GM21619 (cell line): Measurements from ENCODE around the gene NRM.
A peak's percentile ranks its signal among the peaks of the same experiment; 100 is the strongest.
"Not testable (repeated sequence)": the region's sequence is repeated elsewhere in the genome, so short reads cannot be mapped to it uniquely, and the experiment has no call there.

Experiments
- ATAC-seq: cut with Tn5 transposase; IDR thresholded peaks from one replicate; pipeline ENCODE4 v1.9.1; 2021; ENCODE audit not compliant: unreplicated experiment

The NRM gene, protein sequence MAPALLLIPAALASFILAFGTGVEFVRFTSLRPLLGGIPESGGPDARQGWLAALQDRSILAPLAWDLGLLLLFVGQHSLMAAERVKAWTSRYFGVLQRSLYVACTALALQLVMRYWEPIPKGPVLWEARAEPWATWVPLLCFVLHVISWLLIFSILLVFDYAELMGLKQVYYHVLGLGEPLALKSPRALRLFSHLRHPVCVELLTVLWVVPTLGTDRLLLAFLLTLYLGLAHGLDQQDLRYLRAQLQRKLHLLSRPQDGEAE

GRCh38 chr6:30690403-30691207, at the start of gene NRM:
NRM (minus strand) TSS chr6:30690984; CDS start chr6:30690974, 10 bp downstream.
- ATAC-seq, result peak; percentile 21

DNA sequence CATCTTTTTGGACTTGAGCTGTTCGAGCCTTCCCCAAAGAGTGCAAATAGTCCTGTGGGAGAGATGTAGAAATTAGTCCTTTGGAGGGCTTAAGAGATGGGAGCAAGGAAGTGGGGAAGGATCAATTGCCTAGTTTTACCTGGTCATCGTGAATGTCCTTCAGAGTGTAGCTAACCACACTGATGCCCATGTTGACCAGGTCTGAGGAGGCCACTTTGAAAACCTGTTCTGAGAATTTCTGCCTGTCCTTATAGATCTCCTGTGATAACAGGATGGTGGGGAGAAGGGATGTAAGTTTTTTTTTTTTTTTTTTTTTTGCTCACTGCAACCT, 49.7 kb upstream of the NRM start:
- no peak for ATAC-seq

GRCh38 chr6:30738532-30738931, 47.7 kb upstream of the NRM start:
- ATAC-seq, result no peak

DNA sequence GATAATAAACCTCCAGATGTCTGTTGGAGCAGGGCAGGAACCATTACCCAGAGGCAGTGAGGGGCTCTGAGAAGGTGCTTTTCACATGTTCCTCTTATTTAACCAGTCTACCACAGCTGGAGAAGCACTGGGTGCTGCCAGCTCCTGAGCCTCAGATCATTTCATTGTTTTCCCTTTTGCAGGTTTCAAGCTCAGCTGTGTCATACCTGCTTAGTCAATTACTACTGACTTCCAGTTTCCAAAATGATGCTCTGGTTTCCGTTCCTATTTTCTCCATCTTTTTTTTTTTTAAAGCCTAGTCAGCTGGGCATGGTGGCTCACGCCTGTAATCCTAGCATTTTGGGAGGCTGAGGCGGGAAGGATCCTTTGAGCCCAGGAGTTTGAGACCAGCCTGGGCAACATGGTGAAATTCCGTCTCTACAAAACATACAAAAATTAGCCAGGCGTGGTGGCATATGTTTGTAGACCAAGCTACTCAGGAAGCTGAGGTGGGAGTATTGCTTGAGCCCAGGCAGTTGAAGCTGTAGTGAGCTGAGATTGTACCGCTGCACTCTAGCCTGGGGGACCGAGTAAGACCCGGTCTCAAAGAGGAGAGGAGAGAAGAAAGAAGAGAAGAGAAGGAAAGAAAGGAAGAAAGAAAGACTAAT, 45.0 kb upstream of the NRM start:
- ATAC-seq, result no peak

GRCh38 chr6:30732237-30732943, 41.6 kb upstream of the NRM start:
- ATAC-seq, result no peak

DNA sequence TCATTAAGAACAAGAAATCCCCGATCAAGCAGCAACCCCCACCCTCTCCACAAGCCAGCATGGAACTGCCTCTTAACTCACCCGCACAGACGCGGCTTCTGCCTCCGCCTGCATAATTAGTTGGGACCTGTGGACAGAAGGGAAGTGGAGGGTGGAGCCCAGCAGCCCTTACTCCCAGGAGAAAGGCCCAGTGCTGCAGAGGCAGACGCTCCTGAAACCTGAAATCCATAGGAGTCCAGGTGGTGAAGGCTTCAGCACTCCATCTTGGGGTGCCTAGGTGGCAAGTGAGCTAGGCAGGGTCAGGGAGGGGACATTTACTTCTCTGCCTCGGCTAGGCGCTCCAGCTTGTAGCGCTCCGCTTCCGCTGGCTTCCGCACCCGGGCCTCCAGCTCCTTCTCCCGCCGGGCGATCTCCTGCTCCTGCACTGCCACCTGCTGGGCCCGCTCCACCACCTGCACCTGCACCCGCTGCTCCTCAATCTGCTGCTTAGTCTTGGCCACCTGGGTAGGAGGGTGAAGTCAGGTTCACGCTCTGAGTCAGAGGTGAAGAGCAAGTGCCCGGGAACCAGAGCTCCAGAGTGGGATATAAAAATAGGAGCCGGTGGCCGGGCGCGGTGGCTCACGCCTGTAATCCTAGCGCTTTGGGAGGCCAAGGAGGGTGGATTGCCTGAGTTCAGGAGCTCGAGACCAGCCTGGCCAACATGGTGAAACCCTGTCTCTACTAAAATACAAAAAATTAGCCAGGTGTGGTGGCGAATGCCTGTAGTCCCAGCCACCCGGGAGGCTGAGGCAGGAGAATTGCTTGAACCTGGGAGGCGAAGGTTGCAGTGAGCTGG, 40.0 kb upstream of the NRM start:
- ATAC-seq, result peak; percentile 53

DNA sequence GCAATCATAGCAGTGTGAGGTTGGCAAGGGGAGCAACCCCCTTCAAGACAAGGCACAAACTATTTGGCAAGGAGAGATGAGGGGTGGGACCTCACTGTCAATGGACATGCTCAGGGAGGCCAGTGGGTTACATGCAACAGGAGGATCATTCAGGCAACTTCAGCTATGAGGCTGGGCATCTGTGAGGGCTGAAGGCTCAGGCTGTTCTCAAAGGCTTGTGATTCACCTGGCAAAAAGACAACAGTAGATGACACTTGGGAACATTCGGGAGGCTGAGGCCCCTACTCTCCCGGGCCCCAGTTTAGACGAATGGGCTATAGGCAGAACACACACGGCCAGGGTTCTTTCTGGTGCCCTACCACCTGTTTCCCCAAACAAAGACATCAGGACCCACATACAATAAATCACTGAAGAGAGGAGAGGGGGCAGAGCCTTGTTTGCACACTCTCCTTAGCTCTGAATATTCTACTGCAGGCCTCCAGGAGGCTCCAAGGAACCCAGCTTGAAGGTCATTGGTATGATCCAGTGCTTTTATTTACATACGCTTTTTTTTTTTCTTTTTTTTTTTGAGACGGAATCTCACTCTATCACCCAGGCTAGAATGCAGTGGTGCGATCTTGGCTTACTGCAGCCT, 37.3 kb upstream of the NRM start:
- no peak for ATAC-seq

DNA sequence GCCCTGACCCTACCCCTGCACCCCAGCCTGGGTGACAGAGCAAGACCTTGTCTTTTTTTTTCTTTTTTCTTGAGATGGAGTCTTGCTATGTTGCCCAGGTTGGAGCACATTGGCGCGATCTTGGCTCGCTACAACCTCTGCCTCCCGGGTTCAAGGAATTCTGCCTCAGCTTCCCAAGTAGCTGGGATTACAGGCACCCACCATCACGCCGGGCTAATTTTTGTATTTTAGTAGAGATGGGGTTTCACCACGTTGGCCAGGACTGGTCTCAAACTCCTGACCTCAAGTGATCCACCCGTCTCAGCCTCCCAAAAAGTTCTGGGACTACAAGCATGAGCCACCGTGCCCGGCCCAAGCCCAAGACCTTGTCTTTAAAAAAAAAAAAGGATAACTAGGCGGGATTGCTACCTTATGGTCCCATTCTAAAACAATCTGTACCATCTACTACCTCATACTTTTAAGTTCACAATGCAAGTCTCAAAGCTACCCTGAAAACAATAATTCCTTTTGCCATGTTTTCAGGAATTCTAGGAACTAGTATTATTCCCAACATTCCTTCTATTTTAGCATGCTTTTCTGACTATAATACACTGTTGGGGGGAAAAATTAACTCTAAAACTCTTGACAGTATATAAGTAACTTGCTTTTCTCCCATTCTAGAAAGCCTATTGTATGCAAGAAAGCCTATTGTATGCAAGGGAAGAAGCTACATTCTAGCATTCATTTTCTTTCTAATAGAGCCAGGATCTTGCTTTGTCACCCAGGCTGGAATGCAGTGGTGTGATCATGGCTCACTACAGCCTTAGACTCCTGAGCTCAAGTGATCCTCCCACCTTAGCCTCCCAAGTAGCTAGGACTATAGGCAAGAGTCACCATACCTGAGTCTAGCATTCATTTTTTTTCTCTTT, 36.0 kb upstream of the NRM start:
- ATAC-seq, result no peak

DNA sequence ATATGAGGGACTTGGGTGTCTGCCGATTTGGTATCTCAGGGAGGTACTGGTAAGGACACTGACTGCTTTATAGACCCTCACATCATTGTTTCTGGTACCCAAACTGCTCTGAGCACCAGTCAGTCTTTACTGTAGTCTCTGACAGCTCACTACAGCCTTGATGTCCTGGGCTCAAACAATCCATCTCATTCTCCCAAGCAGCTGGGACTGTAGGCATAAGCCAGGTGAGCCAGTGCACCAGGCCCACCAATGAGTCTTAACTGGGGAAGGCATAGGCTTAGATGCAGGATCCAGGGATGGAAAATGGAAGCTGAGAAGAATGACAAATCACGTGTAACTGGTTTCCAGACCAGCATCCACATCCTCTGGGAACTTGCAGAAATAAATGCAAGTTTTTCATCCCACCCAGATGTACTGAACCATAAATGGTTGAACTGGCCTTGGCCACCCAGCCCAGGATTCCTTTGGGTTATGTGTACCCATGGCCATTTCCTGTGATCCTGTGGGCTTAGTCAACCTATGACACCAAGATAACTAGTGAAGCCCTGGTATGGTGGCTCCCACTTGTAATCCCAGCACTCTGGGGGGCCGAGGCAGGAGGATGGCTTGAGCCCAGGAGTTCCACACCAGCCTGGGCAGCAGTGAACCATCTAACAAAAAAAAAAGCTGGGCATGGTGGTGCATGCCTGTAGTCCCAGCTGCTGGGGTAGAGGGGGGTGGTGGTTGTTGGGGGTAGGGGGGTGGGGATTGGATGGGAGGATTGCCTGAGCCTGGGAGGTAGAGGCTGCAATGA, 35.1 kb upstream of the NRM start:
- no peak for ATAC-seq

DNA sequence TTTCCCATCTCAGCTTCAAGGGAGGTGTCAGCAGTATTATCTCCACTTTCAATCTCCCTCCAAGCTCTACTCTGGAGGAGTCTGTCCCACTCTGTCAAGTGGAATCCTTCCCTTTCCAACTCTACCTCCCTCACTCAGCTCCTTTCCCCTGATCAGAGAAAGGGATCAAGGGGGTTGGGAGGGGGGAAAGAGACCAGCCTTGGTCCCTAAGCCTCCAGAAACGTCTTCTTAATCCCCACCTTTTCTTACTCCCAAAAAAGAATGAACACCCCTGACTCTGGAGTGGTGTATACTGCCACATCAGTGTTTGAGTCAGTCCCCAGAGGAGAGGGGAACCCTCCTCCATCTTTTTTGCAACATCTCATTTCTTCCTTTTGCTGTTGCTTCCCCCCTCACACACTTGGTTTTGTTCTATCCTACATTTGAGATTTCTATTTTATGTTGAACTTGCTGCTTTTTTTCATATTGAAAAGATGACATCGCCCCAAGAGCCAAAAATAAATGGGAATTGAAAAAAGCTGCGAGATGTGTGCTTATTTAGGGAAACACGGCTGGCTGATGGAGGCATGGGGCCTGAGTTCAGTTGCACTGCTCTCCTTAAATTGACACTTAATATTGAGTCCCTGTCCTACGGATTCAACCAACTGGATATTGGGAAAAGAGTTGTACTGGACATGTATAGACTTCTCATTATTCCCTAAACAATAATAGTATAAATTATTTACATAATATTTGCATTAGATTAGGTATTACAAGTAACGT, 34.3 kb upstream of the NRM start:
- ATAC-seq, result no peak

- not testable (repeated sequence) for ATAC-seq
These were observed 33.3 kb upstream of the NRM start for GRCh38 chr6:30723843-30724741.

- not testable (repeated sequence) for ATAC-seq
These were observed 32.5 kb upstream of the NRM start for GRCh38 chr6:30723159-30723842.

DNA sequence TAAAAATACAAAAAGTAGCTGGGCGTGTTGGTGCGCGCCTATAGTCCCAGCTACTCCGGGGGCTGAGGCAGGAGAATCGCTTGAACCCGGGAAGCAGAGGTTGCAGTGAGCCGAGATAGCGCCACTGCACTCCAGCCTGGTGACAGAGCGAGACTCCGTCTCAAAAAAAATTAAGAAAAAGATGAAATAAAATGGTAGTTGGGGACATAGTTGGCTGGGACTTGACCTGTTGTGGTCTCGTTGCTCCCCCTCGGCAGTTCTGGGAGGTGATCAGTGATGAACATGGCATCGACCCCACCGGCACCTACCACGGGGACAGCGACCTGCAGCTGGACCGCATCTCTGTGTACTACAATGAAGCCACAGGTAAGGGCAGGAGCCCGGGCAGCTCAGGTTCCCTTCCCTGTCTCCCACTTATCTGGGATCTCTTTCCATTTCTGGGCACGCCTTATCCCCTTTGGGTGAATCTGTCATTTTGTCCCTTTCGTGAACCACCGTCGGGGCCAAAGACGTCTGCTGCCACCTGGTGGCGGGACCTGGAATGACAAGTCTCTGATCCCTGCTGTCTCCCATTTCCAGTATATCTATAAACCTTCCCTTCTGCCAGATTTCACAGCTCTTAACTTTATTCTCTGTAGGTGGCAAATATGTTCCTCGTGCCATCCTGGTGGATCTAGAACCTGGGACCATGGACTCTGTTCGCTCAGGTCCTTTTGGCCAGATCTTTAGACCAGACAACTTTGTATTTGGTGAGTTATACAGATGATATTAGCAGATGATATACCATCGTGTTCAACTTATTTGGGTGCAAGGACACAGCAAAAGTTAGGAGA, 31.7 kb upstream of the NRM start:
- no peak for ATAC-seq

GRCh38 chr6:30722025-30722279, 31.2 kb upstream of the NRM start:
- not testable (repeated sequence) for ATAC-seq
